Kidney epithelial cell (primary cell): ENCODE results near the gene RHBDD1. TPM values are rescaled to one million over a fixed set of nuclear protein-coding genes. Genes with fewer than 3 reads are reported as not detected.

Experiments used
- DNase-seq: peaks from one replicate; pipeline ENCODE4 v3.0.0-alpha.2; 2010; ENCODE audit warnings: low read depth
- H3K27me3 ChIP-seq: 2 replicates; pipeline ENCODE4 v1.6.0; 2011; ENCODE audit warnings: low read length; ENCODE audit not compliant: control insufficient read depth, insufficient read depth
- H3K36me3 ChIP-seq: 2 replicates; pipeline ENCODE4 v1.5.1; 2011; ENCODE audit warnings: low read length; ENCODE audit not compliant: control insufficient read depth, insufficient read depth
- H3K4me3 ChIP-seq: 2 replicates; pipeline ENCODE4 v1.5.1; 2011; ENCODE audit warnings: low read depth, mild to moderate bottlenecking, control low read depth, low read length
- total RNA-seq: library from RNA; depleted of rRNA; stranded (reverse); fragments of >200 nt; gene quantifications from 2 replicates; pipeline ENCODE4 v1.2.3, GENCODE V29; 2015
- TF ChIP-seq, protein P1 (sequence below): IDR thresholded peaks from 2 replicates; pipeline ENCODE4 v1.5.1; 2011; ENCODE audit warnings: mild to moderate bottlenecking, moderate library complexity, low read length, control low read depth, inconsistent platforms; ENCODE audit not compliant: insufficient read depth, poor library complexity, severe bottlenecking

Gene RHBDD1
- total RNA-seq, 1 donor from 2014 or later = 23.7 TPM

DNA sequence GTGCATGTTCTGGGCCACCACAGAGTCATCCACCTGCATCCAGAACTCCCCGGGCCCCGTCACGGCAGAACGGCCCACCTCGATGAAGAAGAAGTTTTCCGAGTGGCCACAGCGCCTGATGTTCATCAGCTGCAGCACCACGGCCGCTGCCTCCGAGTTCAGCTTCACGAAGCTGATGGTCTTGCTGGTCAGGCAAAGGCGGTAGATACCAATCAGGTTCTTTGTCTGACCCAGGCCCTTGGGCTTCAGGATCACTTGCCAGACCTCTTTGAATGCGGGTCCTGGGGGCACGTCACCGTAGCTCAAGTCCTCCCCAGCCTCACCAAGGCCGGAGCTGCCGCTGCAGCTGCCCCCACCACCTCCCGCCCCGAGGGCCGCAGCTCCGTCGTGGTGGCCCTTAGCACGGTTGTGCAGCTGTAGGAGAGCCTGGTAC, 37.8 kb upstream of the RHBDD1 start:
- peaks cover 2% of the 10 kb centered on the region for H3K36me3 ChIP-seq

DNA sequence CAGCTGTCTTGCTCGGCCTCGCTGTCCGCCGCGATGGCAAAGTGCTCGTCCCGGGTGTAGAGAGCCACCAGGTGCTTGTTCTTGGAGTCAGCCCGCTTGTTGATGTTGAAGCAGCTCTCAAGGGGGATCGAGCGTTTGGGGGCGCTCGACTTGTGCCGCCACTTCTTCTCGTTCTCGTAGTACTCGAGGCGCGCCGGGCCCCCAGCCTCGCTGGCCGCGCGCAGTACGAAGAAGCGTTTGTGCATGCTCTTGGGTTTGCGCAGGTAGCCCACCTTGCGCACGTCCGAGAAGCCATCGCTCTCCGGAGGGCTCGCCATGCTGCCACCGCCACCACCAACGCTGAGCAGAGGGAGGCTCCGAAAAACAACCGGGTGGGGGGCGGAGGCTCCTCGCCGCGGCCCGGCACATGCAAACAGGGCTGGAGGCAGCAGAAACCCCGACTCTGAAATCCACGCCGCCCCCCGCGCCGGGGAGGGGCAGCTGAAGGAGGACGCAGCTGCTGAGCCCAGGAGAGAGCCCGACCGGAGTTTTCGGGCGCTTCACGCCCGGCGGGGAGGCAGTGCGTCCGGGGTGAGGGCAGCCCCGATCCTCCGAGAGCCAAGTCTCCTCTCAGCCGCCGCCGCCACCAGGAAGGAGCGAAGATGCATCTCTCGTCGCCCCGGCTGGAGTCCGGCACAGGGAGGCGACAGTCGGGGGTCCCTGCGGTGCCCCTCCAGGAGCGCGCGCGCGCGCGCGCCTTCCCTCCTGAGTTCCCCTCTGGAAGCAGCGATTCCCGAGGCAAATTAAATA, 37.2 kb upstream of the RHBDD1 start:
- H3K36me3 ChIP-seq = peaks cover 2% of the 10 kb centered on the region
- H3K4me3 ChIP-seq = peak overlapping the region; percentile 66
- no peaks in the 10 kb centered on the region for H3K27me3 ChIP-seq
- no peak for DNase-seq
- TF ChIP-seq, protein P1, sequence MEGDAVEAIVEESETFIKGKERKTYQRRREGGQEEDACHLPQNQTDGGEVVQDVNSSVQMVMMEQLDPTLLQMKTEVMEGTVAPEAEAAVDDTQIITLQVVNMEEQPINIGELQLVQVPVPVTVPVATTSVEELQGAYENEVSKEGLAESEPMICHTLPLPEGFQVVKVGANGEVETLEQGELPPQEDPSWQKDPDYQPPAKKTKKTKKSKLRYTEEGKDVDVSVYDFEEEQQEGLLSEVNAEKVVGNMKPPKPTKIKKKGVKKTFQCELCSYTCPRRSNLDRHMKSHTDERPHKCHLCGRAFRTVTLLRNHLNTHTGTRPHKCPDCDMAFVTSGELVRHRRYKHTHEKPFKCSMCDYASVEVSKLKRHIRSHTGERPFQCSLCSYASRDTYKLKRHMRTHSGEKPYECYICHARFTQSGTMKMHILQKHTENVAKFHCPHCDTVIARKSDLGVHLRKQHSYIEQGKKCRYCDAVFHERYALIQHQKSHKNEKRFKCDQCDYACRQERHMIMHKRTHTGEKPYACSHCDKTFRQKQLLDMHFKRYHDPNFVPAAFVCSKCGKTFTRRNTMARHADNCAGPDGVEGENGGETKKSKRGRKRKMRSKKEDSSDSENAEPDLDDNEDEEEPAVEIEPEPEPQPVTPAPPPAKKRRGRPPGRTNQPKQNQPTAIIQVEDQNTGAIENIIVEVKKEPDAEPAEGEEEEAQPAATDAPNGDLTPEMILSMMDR = peak; percentile 43

More for the DNA sequence above, 37.8 kb upstream of the RHBDD1 start:
- DNase-seq = no peak
- TF ChIP-seq, protein P1 = no peak
- Histone ChIP-seq H3K4me3 (peak overlapping the region; percentile 66), H3K27me3 (no peaks in the 10 kb centered on the region)

DNA sequence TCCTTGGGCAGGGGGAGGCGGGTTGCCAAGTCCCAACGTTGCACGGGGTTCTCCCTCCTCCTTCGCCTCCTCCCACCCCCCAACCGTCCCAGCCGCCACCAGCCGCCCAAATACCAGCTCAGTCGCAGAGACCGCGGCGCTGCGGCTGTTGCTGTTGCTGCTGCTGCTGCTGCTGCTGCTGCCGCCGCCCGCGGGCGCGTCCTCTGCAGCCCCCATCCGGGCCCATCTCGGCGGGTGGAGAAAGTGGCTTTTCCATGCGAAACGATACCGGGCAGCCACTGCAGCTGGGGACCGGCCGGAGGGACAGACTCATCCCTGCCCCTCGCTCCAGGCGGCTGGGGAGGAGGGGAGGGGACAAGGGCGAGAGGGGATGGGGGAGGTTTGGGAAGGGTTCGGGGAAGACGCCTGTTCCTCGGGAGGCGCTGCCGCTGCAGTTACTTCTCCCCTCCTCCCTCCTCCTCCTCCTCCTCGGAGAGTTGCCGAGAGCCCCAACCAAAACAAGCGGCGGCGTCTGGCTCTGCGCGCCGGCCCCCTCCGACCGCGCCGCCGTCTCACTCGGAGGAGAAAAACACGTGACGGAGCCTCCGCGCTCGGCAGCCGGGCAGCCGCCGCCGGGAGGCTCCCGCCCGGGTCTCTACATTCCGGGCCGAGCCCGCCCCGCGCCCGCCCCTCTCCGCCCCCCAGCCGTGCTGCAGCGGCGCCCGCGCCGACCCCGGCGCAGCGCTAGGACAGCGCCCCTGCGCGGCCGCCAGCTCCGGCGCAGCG, 36.5 kb upstream of the RHBDD1 start, which contains the start of gene IRS1:
TSS of gene IRS1 (minus strand) at position 610 of the 765 bp plus-strand sequence. CDS start 1,082 bp downstream, outside the sequence.
- no peaks in the 10 kb centered on the region for H3K27me3 ChIP-seq
- DNase-seq = no peak
- H3K36me3 ChIP-seq = peaks cover 2% of the 10 kb centered on the region
- TF ChIP-seq, protein P1 = no peak
- peak within 1 kb of the TSS; percentile 66 for H3K4me3 ChIP-seq

DNA sequence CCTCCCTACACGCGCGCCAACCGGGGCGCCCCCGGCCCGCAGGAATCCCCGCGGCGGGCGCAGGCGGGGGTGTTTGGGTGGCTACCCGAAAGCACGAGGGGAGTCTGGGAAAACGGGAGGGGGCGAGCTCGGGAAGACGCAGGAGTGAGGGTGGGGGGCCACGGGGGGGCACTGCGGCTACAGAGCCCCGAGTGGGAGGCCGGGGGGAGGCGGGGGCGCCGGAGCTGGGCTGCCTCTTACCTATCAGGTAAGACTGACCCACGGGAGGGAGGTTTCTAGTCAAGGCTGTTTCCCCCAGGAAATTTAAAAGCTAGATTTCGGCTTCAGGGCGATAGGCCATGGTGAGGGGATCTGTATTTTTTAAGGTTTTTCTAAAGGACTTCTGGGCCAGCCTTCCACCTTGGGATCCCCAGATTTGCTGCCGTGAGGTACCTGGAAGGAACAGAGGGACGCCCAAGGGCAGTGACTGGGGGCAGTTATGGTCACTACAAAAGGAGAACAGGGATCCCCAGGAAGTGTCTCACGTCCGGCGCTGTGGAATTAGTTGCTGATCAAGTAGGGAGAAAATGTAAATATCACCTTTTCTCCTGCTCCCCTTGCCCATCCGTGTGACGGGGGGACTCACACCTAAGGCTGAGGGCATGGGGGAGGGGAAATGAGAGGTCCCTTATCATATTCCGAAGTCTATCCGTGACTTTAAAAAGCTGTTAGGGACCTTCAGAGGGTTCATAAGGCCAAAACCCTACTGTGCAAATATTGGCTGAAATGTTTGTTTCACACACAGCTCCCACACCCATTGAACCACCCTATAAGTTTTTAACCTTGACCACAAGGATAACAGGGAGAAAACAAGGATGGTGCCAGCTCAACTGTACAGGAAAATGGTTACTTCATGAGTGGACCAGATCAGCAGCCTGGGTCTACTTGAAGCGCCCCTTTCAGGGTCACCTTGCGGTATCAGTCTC, 35.6 kb upstream of the RHBDD1 start:
- DNase-seq = no peak

More for the DNA sequence above, 35.6 kb upstream of the RHBDD1 start:
- Histone ChIP-seq H3K36me3 (peaks cover 2% of the 10 kb centered on the region), H3K4me3 (peak overlapping the region; percentile 49), H3K27me3 (no peaks in the 10 kb centered on the region)
- TF ChIP-seq, protein P1 = peak; percentile 9
